ENCODE results near the gene PCP2. TPM values are rescaled to one million over a fixed set of nuclear protein-coding genes. Genes with fewer than 3 reads are reported as not detected.

PCP2 gene
- total RNA-seq, 1 donor from 2014 or later = not detected

GRCh38 chr19:7610491-7611240 is 22.9 kb downstream of the PCP2 start:
- H3K9me3 Mint-ChIP-seq (ENCODE audit: low read depth) = no peaks in the 10 kb centered on the region
- no peak overlapping the region for H3K27ac Mint-ChIP-seq (ENCODE audit: unreplicated experiment)
- DNase-seq (ENCODE audit: low spot score) = no peak
- no peak overlapping the region for H3K4me3 Mint-ChIP-seq (ENCODE audit: unreplicated experiment)
- no peaks in the 10 kb centered on the region for H3K4me1 Mint-ChIP-seq (ENCODE audit: low read depth)
- peaks cover 2% of the 10 kb centered on the region for H3K27me3 Mint-ChIP-seq (ENCODE audit: low read depth)
- no peak for TF ChIP-seq CTCF (IDR thresholded peaks at IDR 0.05)
- no peaks in the 10 kb centered on the region for H3K36me3 Mint-ChIP-seq (ENCODE audit: low read depth)

GRCh38 chr19:7607874-7608560 is 25.5 kb downstream of the PCP2 start:
- no peaks in the 10 kb centered on the region for H3K36me3 Mint-ChIP-seq (ENCODE audit: low read depth)
- no peaks in the 10 kb centered on the region for H3K4me1 Mint-ChIP-seq (ENCODE audit: low read depth)
- no peak for TF ChIP-seq CTCF (IDR thresholded peaks at IDR 0.05)
- H3K27me3 Mint-ChIP-seq (ENCODE audit: low read depth) = peaks cover 9% of the 10 kb centered on the region
- H3K27ac Mint-ChIP-seq (ENCODE audit: unreplicated experiment) = no peak overlapping the region
- H3K9me3 Mint-ChIP-seq (ENCODE audit: low read depth) = no peaks in the 10 kb centered on the region
- DNase-seq (ENCODE audit: low spot score) = no peak
- no peak overlapping the region for H3K4me3 Mint-ChIP-seq (ENCODE audit: unreplicated experiment)

GRCh38 chr19:7607212-7607873 is 26.2 kb downstream of the PCP2 start:
- no peak for TF ChIP-seq CTCF (IDR thresholded peaks at IDR 0.05)
- no peaks in the 10 kb centered on the region for H3K4me1 Mint-ChIP-seq (ENCODE audit: low read depth)
- no peak overlapping the region for H3K27ac Mint-ChIP-seq (ENCODE audit: unreplicated experiment)

GRCh38 chr19:7606289-7606688 is 27.2 kb downstream of the PCP2 start:
- no peak overlapping the region for H3K4me3 Mint-ChIP-seq (ENCODE audit: unreplicated experiment)
- DNase-seq (ENCODE audit: low spot score) = no peak
- no peak for TF ChIP-seq CTCF (IDR thresholded peaks at IDR 0.05)
- H3K9me3 Mint-ChIP-seq (ENCODE audit: low read depth) = no peaks in the 10 kb centered on the region
- no peaks in the 10 kb centered on the region for H3K4me1 Mint-ChIP-seq (ENCODE audit: low read depth)
- H3K27me3 Mint-ChIP-seq (ENCODE audit: low read depth) = peaks cover 14% of the 10 kb centered on the region
- no peak overlapping the region for H3K27ac Mint-ChIP-seq (ENCODE audit: unreplicated experiment)
- H3K36me3 Mint-ChIP-seq (ENCODE audit: low read depth) = no peaks in the 10 kb centered on the region

More at GRCh38 chr19:7607212-7607873, 26.2 kb downstream of the PCP2 start:
- H3K27me3 Mint-ChIP-seq (ENCODE audit: low read depth) = peaks cover 10% of the 10 kb centered on the region
- H3K4me3 Mint-ChIP-seq (ENCODE audit: unreplicated experiment) = no peak overlapping the region
- DNase-seq (ENCODE audit: low spot score) = no peak
- H3K36me3 Mint-ChIP-seq (ENCODE audit: low read depth) = no peaks in the 10 kb centered on the region
- no peaks in the 10 kb centered on the region for H3K9me3 Mint-ChIP-seq (ENCODE audit: low read depth)

GRCh38 chr19:7605490-7606222 is 27.9 kb downstream of the PCP2 start:
- H3K4me3 Mint-ChIP-seq (ENCODE audit: unreplicated experiment) = no peak overlapping the region
- no peaks in the 10 kb centered on the region for H3K36me3 Mint-ChIP-seq (ENCODE audit: low read depth)
- H3K27me3 Mint-ChIP-seq (ENCODE audit: low read depth) = peaks cover 14% of the 10 kb centered on the region
- TF ChIP-seq CTCF (IDR thresholded peaks at IDR 0.05) = no peak
- no peak for DNase-seq (ENCODE audit: low spot score)
- no peak overlapping the region for H3K27ac Mint-ChIP-seq (ENCODE audit: unreplicated experiment)
- H3K4me1 Mint-ChIP-seq (ENCODE audit: low read depth) = no peaks in the 10 kb centered on the region
- no peaks in the 10 kb centered on the region for H3K9me3 Mint-ChIP-seq (ENCODE audit: low read depth)
